Fibroblast of lung (primary cell): ENCODE data around the gene SAMD13.

Source experiments
- EZH2 ChIP-seq: IDR thresholded peaks from 2 replicates; pipeline ENCODE4 v1.5.1; 2012; ENCODE audit warnings: low read length, control low read depth, mild to moderate bottlenecking; ENCODE audit errors: missing control alignments
- TF ChIP-seq, protein P1 (sequence below), 2 donors: IDR thresholded peaks in 1 of 2; conservative IDR thresholded peaks in 1 of 2; 1 replicate in 1 of 2; 2 replicates in 1 of 2; pipeline ENCODE4 v1.5.1; 2011 to 2012; ENCODE audit warnings: low read length in 2 of 2, control low read depth in 1 of 2, inconsistent platforms in 1 of 2, low read depth in 1 of 2, mild to moderate bottlenecking in 1 of 2

DNA sequence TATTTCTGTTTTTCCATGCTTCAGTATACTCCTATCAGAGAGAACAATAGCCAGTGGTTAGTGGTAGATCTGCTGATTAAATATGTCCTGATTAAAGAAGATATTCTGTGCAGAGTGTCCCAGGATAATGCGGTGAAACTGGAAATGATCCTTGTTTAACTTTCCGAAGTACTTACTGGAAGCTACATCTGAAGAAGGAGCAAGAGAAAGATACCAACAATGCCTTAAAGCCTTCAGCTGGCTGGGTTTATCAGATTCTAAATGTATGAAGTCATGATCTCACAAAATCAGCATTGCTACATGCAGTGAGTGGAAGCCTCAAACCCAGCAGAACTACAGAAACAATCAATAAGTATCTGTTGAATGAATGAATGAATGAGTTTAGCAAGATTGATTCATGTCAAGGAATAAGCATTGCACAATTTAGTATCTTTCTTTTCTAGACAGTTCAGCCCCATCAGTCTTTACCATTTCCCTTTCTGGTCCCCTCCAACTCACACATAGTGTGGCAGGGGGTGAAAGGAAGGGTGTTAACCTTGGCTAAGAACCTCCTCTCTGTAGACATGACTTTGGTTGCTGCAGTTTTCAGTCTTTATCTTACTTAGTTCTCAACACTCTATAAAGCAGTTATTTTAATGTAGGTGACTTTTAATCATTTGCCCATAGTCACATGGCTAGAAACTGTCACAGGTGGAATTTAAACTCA is 72.1 kb downstream of the SAMD13 start:
- TF ChIP-seq, protein P1, sequence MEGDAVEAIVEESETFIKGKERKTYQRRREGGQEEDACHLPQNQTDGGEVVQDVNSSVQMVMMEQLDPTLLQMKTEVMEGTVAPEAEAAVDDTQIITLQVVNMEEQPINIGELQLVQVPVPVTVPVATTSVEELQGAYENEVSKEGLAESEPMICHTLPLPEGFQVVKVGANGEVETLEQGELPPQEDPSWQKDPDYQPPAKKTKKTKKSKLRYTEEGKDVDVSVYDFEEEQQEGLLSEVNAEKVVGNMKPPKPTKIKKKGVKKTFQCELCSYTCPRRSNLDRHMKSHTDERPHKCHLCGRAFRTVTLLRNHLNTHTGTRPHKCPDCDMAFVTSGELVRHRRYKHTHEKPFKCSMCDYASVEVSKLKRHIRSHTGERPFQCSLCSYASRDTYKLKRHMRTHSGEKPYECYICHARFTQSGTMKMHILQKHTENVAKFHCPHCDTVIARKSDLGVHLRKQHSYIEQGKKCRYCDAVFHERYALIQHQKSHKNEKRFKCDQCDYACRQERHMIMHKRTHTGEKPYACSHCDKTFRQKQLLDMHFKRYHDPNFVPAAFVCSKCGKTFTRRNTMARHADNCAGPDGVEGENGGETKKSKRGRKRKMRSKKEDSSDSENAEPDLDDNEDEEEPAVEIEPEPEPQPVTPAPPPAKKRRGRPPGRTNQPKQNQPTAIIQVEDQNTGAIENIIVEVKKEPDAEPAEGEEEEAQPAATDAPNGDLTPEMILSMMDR (conservative IDR thresholded peaks at IDR 0.05 in 1 of 2, IDR thresholded peaks at IDR 0.05 in 1 of 2; ENCODE audit: low read depth in 1 of 2, low read length in 2 of 2), result no peak
- no peak for TF ChIP-seq EZH2
